Endometrium (tissue), 2 donors: ENCODE data around the gene CNTNAP4.

Experiments used
- FAIRE-seq: peaks from 2 replicates; lab custom pipeline; 2012; peaks lifted over from hg19 to GRCh38; lab: Jason Lieb, UNC
- donor health status: control.
- donor health status: control.

Gene CNTNAP4

DNA sequence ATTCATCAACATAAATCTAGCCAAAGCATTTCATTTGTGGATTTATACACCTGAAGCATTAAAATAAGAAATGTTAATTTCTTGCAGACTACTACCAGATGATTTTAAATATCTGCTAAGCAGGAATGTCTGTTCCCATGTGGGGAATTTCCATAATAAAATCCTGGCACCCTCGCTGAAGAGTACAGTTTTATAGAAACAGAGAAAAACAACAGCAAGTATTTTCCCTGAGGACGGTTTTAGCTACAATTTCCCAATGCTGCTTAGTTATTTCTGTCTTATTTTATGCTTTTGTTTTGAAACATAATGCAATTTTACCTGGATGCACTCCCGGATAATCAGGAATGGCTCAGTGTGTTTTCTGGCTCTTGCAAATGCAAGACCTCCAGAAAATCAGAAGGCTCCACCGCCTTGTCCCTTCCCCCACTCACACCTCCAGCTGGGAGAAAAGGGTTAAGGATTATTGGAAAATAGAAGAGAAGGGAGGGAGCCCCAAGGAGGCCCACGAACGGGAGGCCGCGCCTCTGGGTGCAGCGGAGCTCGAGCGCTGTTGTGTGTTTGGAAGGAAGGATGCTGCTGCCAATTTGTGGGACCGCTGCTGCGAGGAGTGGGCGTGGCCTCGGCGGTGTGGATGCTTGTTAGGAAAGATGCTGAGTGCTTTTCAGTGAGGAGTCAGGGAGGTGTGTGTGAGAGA, at the start of gene CNTNAP4:
CNTNAP4 (plus strand) TSS at position 657 of the 694 bp plus-strand sequence. CDS start 262 bp downstream, outside the sequence.
- no peak for FAIRE-seq

DNA sequence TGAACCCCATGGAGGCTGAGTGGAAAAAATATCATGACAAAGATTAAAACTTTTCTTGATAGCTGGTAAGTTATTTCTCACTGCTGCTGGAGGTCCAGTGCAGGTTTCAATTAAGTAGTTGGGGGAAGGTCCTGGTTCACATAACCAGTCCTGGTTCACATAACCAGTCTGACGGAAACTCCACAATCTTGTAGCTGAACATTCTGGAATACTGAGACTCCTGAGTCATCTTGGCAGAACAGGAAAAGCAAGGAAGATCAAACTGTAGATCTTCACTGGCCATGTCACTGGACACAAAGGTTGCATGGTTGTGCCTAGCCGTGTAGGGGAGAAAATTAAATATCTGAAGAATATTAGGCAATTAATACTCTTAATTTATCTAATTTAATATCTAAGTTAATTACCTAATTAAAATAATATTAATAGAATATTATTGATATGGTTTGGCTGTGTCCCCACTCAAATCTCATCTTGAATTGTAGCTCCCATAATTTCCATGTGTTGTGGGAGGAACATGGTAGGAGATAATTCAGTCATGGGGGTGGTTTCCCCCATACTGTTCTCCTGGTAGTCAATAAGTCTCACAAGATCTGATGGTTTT, 48.6 kb upstream of the CNTNAP4 start:
- FAIRE-seq, result no peak

DNA sequence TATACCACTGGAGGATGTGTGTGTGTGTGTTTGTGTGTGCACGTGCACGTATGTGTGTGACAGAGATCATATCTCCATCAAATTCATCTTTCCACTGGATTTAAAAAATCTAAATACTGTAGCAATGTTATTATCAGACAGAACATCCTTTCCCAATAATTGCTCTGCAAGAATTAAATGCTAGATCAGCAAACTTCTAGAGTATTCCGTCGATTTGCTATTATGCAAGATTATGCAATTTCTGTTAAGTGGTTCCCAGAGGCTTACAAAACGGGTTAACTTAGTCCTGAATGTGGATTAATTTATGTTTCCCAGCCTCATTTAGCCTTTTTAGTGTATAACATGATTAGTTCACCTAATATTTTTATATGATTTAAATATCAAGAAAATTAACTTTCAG, 44.5 kb upstream of the CNTNAP4 start:
- FAIRE-seq, result no peak

DNA sequence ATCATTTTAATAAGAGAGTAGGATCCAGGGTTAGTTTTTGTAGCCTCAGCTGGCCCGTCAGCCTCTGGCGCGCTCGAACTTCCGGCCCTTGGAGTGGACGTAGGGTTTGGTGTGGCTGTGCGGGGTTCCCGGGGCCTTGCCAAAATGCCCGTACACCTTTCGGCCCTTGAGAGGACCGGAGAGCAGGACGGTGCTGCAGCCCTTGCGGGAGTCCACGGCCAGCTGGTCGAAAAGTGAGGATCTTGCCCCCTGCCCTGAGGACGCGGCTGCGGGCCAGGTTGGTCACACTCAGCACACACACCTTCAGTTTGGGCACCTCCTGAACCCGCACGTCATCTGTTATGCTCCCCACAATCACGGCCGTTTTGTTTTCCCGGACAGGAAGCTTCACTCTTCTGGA, 42.2 kb upstream of the CNTNAP4 start:
- no peak for FAIRE-seq

DNA sequence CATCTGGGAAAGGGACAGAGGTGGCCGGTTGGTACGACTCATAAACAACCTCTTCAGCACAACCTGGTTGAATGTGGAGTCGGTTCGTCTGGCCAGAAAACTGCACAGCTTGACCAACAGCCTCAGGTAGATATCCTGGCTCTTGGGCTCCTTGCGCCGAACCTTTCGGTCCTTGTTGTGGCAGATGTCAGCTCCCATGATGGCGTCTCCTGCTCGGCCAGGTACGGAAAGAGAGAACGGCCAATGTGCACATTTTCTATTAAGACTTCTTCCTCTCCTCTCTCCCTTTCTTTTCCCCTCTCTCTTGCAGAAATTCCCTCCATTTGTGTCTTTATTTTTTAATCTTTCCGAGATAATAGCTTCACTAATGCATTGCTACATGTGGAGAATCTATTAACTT, 41.8 kb upstream of the CNTNAP4 start:
- no peak for FAIRE-seq

DNA sequence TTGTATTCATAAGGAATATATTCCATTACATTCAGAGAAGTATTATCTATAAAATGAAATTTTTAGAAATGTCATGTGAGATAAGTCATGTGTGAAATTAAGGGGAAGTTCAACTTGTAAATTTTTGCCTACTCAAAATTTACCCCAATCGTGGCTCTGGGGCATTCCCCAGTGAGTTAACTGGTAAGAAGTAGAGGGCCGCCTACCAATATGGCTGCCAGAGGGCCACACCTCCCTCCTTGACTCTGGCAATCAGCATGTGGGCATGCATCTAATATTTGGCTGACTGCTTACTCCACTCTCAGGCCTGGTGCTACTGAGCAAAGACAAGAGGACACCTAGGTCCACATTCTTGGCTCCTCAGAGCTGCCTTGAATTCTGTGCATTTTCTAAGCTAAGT, 39.7 kb upstream of the CNTNAP4 start:
- no peak for FAIRE-seq

DNA sequence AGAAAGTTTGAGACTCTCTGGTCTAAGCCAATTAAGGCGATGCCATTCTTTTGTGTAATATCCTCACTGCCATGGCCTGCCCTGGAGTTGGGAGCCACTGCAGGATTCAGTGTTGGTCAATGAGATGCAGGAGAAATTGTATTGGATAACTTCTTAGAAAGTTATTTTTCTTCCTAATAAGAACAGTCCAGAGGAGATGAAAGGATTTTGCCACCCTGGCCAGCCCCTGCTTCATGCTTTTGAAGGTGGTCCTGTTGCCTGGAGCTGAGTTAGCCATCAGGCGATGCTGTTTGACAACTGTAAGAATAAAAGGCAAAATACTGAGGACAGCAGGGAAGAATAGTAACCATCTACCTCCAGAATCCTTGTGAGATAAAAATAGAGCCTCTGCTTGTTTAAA, 35.4 kb upstream of the CNTNAP4 start:
- FAIRE-seq, result no peak

DNA sequence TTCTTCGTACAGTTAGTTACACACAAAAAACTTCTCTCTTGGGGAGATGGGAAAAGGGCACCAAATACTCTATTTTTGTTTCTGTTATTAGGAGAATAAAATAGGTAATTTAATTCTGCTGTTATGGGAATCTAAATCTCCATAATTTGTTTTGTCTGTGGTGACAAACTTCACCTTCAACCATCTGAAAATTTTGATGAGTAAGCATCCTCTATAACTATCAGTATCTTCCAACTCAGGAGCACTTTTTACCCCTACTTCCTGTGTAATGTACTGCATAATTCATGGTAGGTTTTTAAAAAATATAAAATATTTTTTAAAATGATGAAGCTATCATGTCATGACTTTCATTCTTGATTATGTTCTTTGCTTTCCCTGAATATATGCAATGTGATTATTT, 33.6 kb upstream of the CNTNAP4 start:
- FAIRE-seq, result no peak

DNA sequence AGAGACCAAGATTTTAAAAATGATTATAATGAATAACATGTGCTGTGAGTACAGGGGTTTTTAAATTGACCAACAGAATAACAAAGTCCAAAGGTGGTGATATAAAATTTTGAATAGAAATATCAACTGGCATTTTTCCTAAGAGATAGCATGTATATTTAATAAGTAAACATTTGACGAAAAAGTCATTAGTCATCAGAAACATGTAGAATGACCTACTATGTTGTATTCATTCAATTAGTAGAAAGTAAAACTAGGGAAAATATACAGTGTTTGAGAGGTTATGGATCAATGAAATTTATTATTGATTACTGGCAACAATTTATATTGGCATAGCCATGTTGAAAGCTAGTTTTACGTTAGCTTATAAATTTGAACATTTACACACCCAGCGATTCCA, 30.6 kb upstream of the CNTNAP4 start:
- no peak for FAIRE-seq

DNA sequence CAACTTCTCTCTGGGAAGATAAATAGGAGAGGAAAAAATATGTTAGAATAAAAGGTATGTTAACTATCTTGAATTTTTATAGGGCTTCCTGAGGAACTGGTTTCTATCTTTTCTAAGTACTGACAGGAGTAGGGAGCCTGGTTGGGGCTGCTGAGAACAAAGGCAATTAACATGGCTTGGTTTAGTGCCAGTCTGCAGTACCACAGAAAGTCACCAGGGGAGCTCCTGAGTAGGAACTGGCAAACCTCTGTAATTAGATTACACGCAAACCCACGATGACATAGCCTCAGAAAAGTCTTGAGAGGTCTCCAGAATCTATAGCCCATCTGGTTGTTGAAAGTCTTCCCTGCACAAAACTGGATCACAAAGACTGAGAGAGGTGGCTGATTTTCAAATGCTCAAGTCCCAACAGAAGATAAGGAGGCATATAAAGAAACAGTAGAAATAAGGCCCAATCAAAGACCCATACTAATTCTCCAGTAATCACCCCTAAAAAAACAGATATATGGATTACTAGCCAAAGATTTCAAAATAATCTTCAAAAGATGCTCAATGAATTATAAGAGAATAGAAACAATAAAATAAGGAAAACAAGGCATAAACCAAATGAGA, 11.7 kb upstream of the CNTNAP4 start:
- no peak for FAIRE-seq

DNA sequence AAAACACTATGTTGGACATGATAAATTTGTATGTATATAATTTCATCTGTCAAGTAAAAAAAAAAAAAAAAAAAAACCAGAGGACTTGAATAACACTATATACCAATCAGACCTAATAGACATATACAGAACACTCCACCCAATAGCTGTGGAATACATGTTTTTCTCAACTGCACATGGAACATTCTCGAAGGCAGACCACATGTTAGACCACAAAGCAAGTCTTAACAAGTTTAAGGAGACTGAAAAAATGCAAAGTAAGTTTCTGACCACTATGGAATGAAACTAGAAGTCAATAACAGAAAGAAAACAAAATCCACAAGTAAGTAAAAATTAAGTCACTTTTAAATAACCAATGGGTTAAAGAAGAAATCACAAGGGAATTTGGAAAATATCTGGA, 8.4 kb upstream of the CNTNAP4 start:
- no peak for FAIRE-seq

DNA sequence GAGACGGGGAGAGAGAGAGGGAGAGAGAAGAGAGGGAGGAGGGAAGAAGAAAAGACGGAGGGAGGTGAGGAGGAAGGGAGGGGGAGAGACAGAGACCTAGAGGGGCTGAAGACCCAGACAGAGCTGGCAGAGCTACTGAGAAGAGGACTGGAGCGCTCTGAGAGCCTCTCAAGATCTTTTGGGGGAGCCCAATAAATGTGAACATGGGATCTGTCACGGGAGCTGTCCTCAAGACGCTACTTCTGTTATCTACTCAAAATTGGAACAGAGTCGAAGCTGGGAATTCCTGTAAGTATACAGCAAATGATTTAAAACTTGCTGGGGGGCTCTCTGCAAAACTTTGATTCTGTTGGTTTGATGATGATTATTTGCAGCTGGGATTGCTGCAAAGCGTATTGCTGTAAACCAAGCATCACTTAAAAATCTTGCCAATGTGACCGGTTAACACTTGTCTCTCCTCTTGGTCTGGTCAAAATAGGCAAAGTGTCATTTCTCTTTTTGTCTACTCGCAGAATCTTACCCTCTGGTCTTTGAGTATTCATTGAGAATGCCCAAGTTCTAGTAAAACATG, 344 bp downstream of the CNTNAP4 start:
- no peak for FAIRE-seq

DNA sequence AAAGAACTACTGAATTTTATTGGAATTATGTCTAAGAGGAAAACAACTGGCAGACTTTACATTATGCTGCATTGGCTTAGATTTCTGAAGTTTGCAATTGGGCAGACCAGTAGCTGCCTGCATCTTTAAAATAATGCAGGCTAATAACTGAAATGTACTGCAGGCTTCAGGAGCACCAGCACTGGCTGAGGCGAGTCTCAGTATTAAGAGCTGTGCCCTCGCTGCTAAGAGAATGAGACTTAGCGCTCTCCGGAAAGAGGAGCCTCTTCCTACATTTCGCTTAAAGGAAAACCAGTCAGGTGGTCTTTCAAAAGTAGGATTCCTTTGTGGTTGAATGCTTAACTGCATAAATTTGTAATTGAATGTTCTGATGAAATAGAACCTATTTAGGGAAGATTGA, 885 bp downstream of the CNTNAP4 start:
- no peak for FAIRE-seq

DNA sequence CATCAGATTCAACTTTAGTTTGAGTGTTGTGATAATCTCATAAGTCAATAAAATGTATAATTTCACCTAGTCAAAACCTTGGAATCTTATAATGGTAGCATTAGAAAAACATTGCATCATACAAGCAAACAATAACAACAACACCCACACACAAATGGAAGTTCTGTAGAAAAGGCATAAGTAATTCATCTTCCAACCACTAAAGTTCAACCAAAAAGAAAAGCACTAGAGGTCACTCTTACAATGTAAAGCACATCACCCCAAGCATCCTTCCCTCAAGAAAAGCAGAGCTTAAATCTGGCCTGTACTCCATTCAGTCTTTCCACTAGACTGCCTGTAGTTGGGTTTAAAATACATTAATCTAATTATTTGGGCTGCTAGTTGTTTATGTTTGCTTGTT, 1.8 kb downstream of the CNTNAP4 start:
- FAIRE-seq, result no peak

DNA sequence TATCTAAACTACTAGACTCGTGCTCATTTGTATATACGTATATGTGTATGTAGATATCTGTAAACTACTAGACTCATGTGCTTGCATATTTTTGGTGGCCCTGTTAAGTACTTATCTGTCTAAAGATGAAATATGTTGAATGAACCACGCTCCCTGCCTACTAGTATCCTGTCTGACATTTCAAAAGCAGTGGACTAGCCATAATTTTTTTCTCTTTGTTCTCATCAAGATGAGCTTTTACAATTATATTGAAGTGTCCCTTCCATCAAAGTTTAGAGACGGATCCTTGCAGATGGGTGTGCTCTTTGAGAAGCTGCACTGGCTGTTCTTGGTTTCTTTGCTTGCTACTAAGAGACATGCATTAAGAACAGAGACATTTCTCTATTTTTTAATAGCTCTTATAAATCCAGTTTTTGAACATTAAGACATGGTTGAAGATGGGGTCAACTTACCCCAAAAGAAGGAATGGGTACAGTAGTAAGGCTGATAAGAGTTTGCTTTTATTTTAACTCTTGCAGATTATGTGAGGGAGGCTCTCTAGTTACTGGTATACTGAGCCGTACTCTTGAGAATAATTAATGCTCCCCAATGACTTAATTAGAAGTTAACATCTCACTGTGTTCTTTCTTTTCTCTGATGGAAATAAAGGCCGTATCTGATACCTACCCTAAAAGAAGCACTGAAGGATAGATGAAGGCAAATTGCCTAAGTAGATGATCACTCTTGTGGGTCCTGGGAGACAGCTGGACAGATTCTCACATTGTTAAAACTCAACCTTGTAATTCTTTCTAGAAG, 3.4 kb downstream of the CNTNAP4 start:
- FAIRE-seq, result no peak

DNA sequence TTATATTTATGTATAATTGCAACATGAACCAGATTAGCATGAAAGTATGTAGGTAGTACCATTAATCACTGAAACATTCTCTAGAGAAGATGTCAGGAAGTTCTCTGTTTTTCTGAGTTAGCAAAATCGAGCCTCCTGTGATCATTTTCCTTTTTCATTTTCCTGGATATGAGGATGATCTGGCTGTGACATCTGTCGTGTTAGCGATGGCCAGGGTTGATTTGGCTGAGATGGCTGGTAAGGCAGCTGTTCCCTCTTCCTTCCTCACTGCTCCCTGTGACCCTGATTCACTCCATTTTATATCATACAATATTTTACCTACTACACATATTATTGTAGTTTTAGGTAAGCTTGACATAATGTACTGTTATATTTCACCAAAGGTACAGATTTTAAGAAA, 10.3 kb downstream of the CNTNAP4 start:
- FAIRE-seq, result no peak

DNA sequence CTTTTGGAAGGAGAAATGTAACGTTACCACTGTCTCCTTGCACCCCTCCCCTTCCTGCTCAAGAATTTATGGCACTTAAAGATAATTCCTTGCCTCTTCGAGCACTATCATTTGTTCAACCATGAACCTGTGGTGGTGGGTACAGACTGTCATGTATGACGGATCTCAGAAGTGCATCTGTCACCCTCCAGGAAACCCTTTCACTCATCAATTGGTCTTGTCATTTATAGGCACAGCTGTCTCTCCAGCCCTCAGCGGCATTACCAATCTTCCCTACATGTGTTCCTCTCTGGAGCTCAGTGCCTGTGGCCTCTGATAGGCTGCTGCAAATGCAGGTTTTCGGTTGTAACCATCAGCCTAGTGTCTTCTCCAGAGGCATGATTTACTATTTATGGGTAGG, 15.0 kb downstream of the CNTNAP4 start:
- no peak for FAIRE-seq

DNA sequence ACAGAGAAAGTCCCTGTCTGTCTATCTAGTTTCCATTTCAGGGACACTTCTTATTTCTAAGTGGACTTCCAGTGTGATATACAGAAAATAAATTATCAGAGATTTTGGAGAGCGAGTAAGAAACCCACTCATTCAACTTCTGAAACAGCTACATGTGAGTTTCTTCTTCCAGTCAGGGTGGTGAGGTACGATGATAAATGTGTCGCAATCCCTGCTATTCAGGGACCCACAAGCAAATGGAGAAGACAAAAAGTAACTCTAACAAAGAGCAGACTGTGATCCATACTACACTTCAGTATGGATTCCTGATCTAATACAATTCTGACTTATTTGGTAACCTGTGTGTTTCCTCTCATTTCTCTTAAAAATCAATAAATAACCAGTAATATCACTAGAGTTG, 16.8 kb downstream of the CNTNAP4 start:
- FAIRE-seq, result no peak

DNA sequence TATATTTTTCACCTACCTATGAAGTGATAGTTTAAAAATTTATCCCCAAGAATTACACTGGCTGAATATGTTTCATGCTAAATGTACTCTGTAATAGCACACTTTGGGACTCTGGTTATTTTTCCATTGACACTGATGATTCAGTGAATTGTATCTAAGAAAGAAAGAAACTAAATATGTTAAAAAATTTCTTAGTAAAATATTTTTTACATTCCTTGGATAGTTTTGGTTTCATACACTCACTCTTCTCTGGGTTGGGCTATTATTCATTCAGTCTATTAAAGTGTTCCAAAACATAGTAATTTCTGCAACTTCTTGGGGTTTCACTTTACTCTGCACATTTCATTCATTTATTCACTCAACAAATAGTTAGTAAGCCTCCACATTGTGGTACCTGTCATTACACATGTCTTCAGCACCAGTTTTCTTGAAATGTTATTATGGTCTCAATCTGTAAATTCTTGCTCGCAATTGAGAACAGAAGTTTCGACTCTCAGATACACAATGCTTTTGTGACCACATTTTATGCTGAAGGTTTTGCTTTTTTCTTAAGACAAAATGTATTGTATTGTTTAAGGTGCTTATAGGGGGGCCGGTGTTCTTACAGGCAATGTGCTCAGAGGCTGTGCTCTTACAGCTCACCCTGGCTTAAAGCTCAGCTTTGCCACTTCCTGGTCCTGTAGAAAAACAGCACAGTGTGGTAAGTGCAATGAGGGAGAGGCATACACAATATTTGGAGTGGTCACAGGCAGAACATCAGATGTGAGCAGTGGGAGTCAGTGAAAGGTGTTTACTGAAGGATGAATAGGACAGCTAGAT, 17.4 kb downstream of the CNTNAP4 start:
- FAIRE-seq, result no peak

DNA sequence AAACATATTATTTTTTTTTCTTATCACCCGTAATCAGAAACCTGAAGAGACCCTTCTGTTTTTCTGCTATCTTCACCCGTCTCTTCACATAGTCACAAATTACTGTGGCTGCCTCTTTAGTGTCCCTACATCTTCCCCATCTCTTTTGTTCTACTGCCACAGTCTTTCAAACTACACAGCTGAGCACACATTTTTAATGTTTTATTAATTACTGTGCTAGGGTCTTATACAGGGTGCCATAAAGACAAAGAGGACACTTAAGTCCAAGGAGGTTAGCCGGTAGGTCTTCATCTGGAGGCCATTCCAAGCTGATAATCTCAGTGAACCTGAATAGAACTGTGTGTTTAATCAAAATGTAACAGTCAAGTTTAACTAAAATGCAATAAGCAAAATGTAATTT, 20.7 kb downstream of the CNTNAP4 start:
- FAIRE-seq, result no peak

DNA sequence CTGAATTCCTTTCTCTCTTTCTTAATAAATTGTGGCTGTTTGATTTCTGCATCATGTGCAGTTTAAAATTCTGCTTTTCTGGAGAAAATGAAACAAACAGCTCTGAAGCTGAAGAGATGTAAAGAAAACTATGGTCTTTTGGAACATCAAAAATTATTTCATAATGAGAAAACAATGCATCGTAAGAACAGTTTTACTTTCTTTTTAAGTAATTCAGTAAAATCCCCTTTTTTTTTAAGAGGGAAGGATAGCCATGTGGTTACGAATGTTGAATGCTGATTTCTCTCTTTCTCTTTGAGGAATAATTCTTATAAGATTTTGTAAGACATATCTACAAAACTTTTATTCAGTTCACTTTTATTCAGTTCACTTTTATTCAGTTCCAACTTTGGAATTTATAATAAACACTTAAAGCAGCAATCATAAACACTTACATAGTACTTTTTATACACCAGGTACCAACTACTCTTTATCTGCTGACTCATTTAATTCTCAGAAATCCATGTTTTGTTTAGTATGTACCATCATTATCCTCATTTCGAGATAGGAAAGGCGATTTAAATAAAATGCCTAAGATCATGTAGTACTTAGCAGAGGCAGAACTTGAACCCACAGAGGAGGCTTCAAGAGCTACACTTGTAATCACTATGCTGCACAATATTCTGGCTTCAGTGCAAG, 26.6 kb downstream of the CNTNAP4 start:
- FAIRE-seq, result no peak
